GM21381 (cell line): ENCODE results near the gene TBXAS1.

Source experiments
- ATAC-seq: cut with Tn5 transposase; IDR thresholded peaks from one replicate; pipeline ENCODE4 v1.9.1; 2021; ENCODE audit warnings: mild to moderate bottlenecking, moderate library complexity; ENCODE audit not compliant: unreplicated experiment

TBXAS1 gene

GRCh38 chr7:140060243-140060630, 231.2 kb downstream of the TBXAS1 start:
- ATAC-seq = no peak

GRCh38 chr7:140060788-140061606, 231.9 kb downstream of the TBXAS1 start:
- no peak for ATAC-seq

- ATAC-seq = no peak
Observed at GRCh38 chr7:140061607-140061930, 232.5 kb downstream of the TBXAS1 start.

GRCh38 chr7:140062118-140062527, 233.1 kb downstream of the TBXAS1 start:
- ATAC-seq = peak; percentile 17

GRCh38 chr7:140062528-140063299, 233.7 kb downstream of the TBXAS1 start, which contains the start of gene PARP12:
TSS of gene PARP12 (minus strand) at chr7:140062951. CDS start at chr7:140062847, 104 bp downstream.
- ATAC-seq = peak; percentile 83

GRCh38 chr7:140067052-140067451, 238.0 kb downstream of the TBXAS1 start:
- no peak for ATAC-seq

- ATAC-seq = no peak
Observed at GRCh38 chr7:140068033-140068432, 239.0 kb downstream of the TBXAS1 start.

GRCh38 chr7:140069298-140069949, 240.4 kb downstream of the TBXAS1 start:
- no peak for ATAC-seq
